ENCODE data around the gene LZTS2. TPM values are rescaled to one million over a fixed set of nuclear protein-coding genes. Genes with fewer than 3 reads are reported as not detected.

The LZTS2 gene
- total RNA-seq, 1 donor from 2014 or later: 47.2 TPM

GRCh38 chr10:100995181-100995580 lies 4.4 kb upstream of the LZTS2 start:
- no peak for DNase-seq (ENCODE audit: low spot score)
- intact Hi-C loops (cut with DNase I): loop anchor here (1.0 to 5.0 kb wide), 2 partner anchors 19 to 67 kb away; partner anchors contain the start of gene KAZALD1

- intact Hi-C loops (cut with DNase I): loop anchor here (5.0 kb wide), 1 partner anchor 65 kb away; the partner anchor contains the start of gene KAZALD1
- no peak for DNase-seq (ENCODE audit: low spot score)
Measured at GRCh38 chr10:100996678-100997359, 2.8 kb upstream of the LZTS2 start.

- intact Hi-C loops (cut with DNase I): loop anchor here (2.0 to 5.0 kb wide), 2 partner anchors 33 to 65 kb away; partner anchors contain the start of genes KAZALD1, PDZD7 and SFXN3
- peak; percentile 92 for DNase-seq (ENCODE audit: low spot score)
Measured at GRCh38 chr10:100997360-100998182, 2.0 kb upstream of the LZTS2 start.

GRCh38 chr10:100998183-100998990 lies 1.2 kb upstream of the LZTS2 start:
- DNase-seq (ENCODE audit: low spot score): peak; percentile 91
- intact Hi-C loops (cut with DNase I): loop anchor here (2.0 to 5.0 kb wide), 2 partner anchors 32 to 64 kb away; partner anchors contain the start of genes KAZALD1, PDZD7 and SFXN3

- intact Hi-C loops (cut with DNase I): loop anchor here (2.0 to 5.0 kb wide), 2 partner anchors 32 to 63 kb away; partner anchors contain the start of genes KAZALD1, PDZD7 and SFXN3
- DNase-seq (ENCODE audit: low spot score): peak; percentile 94
Measured at GRCh38 chr10:100998991-100999741, 442 bp upstream of the LZTS2 start.

GRCh38 chr10:101000127-101000914 lies 713 bp downstream of the LZTS2 start:
- intact Hi-C loops (cut with DNase I): no loop called here
- DNase-seq (ENCODE audit: low spot score): no peak

GRCh38 chr10:101000915-101001658 lies 1.5 kb downstream of the LZTS2 start:
- DNase-seq (ENCODE audit: low spot score): peak; percentile 93
- intact Hi-C loops (cut with DNase I): no loop called here

- intact Hi-C loops (cut with DNase I): no loop called here
- no peak for DNase-seq (ENCODE audit: low spot score)
Measured at GRCh38 chr10:101001659-101002035, 2.0 kb downstream of the LZTS2 start.

GRCh38 chr10:101002456-101002855 lies 2.8 kb downstream of the LZTS2 start:
- DNase-seq (ENCODE audit: low spot score): no peak
- intact Hi-C loops (cut with DNase I): no loop called here

GRCh38 chr10:101003639-101004206 lies 4.1 kb downstream of the LZTS2 start:
- DNase-seq (ENCODE audit: low spot score): no peak
- intact Hi-C loops (cut with DNase I): no loop called here

GRCh38 chr10:101005361-101005760 lies 5.8 kb downstream of the LZTS2 start:
- DNase-seq (ENCODE audit: low spot score): no peak
- intact Hi-C loops (cut with DNase I): no loop called here

GRCh38 chr10:101005869-101006567 lies 6.4 kb downstream of the LZTS2 start:
- intact Hi-C loops (cut with DNase I): no loop called here
- DNase-seq (ENCODE audit: low spot score): no peak

- DNase-seq (ENCODE audit: low spot score): no peak
- intact Hi-C loops (cut with DNase I): no loop called here
Measured at GRCh38 chr10:101006593-101007098, 7.0 kb downstream of the LZTS2 start.

- DNase-seq (ENCODE audit: low spot score): no peak
- intact Hi-C loops (cut with DNase I): no loop called here
Measured at GRCh38 chr10:101007099-101007711, 7.6 kb downstream of the LZTS2 start.

- intact Hi-C loops (cut with DNase I): no loop called here
Measured at GRCh38 chr10:101007915-101008822, 8.6 kb downstream of the LZTS2 start.

More at GRCh38 chr10:101007915-101008822, 8.6 kb downstream of the LZTS2 start:
- no peak for DNase-seq (ENCODE audit: low spot score)

All from cardiac septum (tissue), 1 donor.